ENCODE data around the gene SDF4. TPM values are rescaled to one million over a fixed set of nuclear protein-coding genes. Genes with fewer than 3 reads are reported as not detected.

SDF4 gene
- total RNA-seq, 2 experiments from 2014 or later = 81.5 to 87.5 TPM

DNA sequence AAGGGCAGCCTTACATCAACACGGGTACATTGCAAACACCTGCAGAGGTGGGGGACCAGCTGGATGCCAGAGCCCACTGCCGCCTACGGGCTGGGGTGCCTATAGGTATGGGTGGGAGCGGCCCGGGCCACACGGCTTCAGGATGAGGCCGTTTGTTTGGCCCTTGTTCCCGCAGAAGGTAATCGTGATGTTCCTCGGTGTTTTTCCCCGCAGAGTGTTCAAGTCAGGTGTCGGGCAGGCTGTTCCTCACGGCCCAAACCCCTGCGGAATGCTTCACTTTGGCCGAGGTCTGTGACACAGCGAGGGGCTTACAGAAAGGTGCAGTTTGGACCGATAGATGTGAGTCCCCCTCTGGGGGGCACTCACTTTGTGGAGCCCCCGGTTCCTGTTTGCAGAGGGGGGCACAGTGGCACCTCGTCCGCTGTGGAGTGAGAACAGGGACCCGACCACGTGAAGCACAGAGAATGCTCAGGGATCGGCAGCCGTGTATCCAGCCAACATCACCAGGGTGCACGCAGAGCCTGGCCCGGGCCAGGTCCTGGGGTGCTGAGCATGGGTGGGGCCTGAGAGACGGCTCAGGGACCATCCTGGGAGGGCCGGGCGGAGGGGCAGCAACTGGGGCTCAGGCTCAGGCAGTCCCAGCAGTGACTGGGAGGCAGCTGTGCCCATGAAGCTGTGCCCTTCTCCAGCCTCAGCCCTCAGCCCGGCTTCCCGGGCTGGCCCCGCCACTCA is 58.6 kb downstream of the SDF4 start:
- POLR2A ChIA-PET = no interaction called here
- peaks cover 28% of the 10 kb centered on the region for H3K4me1 Mint-ChIP-seq (ENCODE audit: low read depth)
- no peak for DNase-seq
- no peaks in the 10 kb centered on the region for H3K36me3 Mint-ChIP-seq (ENCODE audit: low read depth)
- TF ChIP-seq, protein P1, sequence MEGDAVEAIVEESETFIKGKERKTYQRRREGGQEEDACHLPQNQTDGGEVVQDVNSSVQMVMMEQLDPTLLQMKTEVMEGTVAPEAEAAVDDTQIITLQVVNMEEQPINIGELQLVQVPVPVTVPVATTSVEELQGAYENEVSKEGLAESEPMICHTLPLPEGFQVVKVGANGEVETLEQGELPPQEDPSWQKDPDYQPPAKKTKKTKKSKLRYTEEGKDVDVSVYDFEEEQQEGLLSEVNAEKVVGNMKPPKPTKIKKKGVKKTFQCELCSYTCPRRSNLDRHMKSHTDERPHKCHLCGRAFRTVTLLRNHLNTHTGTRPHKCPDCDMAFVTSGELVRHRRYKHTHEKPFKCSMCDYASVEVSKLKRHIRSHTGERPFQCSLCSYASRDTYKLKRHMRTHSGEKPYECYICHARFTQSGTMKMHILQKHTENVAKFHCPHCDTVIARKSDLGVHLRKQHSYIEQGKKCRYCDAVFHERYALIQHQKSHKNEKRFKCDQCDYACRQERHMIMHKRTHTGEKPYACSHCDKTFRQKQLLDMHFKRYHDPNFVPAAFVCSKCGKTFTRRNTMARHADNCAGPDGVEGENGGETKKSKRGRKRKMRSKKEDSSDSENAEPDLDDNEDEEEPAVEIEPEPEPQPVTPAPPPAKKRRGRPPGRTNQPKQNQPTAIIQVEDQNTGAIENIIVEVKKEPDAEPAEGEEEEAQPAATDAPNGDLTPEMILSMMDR (IDR thresholded peaks at IDR 0.05) = no peak
- no peak overlapping the region for H3K27ac Mint-ChIP-seq
- no peaks in the 10 kb centered on the region for H3K9me3 Mint-ChIP-seq
- H3K4me3 Mint-ChIP-seq = no peak overlapping the region
- peaks cover 7% of the 10 kb centered on the region for H3K27me3 Mint-ChIP-seq
- peak; percentile 10 for ATAC-seq
- CTCF ChIA-PET = interaction anchor here (2.5 kb wide), 1 partner anchor 51 kb away, joined by 15 read pairs; no protein-coding TSS in a partner anchor
- intact Hi-C loops (cut with micrococcal nuclease) = no loop called here

DNA sequence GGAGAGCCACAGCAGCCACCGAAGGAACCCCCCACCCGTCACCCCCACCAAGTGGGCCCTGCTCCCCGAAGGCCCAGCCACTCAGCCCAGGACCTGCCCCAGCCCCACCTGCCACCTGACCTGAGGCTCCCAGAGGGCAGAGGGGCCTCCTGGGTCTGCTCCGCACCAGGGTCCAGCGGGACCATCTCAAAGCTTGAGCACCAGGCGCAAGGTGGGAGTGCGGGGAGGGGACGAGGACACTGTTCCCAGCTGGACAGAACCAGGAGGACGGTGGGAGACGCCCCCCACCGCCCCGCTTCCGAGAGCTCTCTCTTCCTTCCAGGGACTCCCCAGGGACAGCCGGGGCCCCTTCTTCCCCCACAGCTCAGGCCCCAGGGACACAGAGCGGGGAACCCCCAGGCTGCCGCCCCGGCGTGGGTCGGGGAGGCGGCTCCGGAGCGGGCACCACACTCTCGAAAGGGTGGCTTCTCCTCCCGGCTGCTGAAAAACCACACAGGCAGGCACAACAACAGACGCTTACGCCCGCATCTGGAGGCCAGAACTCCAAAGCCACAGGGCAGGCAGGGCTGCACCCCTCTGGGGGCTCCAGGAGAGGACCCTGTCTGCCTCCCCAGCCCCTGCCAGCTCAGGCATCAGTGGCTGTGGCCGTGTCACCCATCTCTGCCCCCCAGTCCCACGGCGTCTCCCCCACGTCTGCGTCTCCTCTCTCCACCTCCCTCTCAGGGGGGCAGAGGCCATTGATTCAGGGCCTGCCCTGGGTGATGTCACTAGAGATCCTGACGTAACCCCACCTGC is 60.1 kb downstream of the SDF4 start:
- DNase-seq (peak; percentile 71), ATAC-seq (peak; percentile 71)
- no peaks in the 10 kb centered on the region for H3K36me3 Mint-ChIP-seq (ENCODE audit: low read depth)
- peak overlapping the region; percentile 35 for H3K4me3 Mint-ChIP-seq
- ChIA-PET POLR2A (interaction anchor here (0.6 to 1.6 kb wide), 7 partner anchors 11 to 139 kb away, joined by 3 to 5 read pairs (median 3); partner anchors contain the start of gene TNFRSF4), CTCF (interaction anchor here (0.8 to 1.6 kb wide), 4 partner anchors 50 to 187 kb away, joined by 3 to 4 read pairs (median 4); no protein-coding TSS in a partner anchor)
- peak overlapping the region; percentile 79 for H3K27ac Mint-ChIP-seq
- TF ChIP-seq, protein P1 (IDR thresholded peaks at IDR 0.05) = no peak
- intact Hi-C loops (cut with micrococcal nuclease) = no loop called here
- H3K27me3 Mint-ChIP-seq = peaks cover 4% of the 10 kb centered on the region
- peaks cover 28% of the 10 kb centered on the region for H3K4me1 Mint-ChIP-seq (ENCODE audit: low read depth)
- no peaks in the 10 kb centered on the region for H3K9me3 Mint-ChIP-seq

DNA sequence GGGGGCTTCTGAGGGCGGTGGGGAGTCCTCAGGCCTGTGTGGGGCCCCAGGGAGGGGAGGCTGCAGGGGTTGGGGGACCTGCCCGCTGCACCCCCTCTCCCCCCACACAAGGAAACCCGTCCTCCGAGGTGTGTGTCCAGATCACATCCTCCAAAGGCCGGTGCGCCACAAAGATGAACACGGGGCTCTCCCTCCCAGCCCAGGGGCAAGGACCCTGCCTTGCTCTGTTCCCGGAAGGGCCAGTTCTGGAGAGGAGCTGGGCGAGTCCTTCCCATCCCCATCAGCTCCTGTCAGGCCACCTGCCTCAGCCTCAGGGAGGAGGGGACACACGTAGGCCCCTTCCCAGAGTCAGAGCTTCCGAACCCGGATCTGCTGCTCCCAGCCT is 60.6 kb downstream of the SDF4 start:
- Mint-ChIP-seq H3K27ac (no peak overlapping the region), H3K4me1 (ENCODE audit: low read depth) (peaks cover 28% of the 10 kb centered on the region), H3K36me3 (ENCODE audit: low read depth) (no peaks in the 10 kb centered on the region), H3K4me3 (no peak overlapping the region), H3K27me3 (peaks cover 4% of the 10 kb centered on the region), H3K9me3 (no peaks in the 10 kb centered on the region)
- no peak for DNase-seq
- intact Hi-C loops (cut with micrococcal nuclease) = no loop called here
- ChIA-PET CTCF (interaction anchor here (0.8 to 1.6 kb wide), 4 partner anchors 49 to 186 kb away, joined by 3 to 4 read pairs (median 4); no protein-coding TSS in a partner anchor), POLR2A (interaction anchor here (0.6 to 1.6 kb wide), 5 partner anchors 19 to 139 kb away, joined by 3 to 5 read pairs (median 3); partner anchors contain the start of gene TNFRSF4)
- TF ChIP-seq, protein P1 (IDR thresholded peaks at IDR 0.05) = no peak
- no peak for ATAC-seq

DNA sequence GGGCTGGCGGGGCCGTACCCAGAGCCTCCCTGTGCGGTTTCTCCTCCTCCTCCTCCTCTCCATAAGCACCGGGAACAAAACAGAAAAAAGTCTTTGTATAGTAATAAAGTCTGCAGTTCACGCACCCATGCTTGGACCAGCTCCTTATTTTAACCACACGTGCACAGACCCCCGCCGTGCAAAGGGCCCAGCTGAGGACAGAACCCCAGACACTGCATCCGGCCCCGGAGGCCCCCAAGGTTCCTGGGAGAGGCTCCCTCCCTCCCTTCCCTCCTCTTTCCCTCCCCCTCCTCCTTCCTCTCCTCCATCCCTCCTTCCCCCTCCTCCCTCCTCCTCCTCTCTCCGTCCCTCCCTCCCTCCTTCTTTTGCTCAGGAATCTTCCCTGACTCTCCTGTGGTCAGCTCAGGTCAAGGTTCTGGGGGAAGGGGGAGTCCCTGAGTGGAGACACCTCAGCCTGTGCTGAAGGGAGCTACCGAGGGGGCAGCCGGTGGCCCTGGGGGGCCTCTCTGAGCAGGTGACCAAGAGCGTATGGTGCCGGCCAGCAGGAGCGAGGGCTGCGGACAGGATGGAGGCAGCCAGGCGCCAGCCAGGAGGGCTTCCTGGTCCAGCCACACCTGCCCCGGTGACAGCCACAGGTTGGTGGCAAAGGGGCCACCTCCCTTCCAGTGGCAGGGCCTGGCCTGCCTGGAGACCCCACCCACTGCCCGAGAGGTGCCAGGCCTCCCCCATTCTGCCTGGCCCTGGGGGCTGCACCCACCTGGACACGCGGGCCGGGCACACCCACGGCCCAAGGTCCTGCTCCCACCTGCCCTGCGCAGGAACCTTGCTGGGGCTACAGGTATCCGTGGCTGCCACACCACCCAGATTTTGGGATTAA is 61.3 kb downstream of the SDF4 start:
- Mint-ChIP-seq H3K4me3 (no peak overlapping the region), H3K9me3 (no peaks in the 10 kb centered on the region), H3K27ac (no peak overlapping the region), H3K4me1 (ENCODE audit: low read depth) (peaks cover 27% of the 10 kb centered on the region), H3K27me3 (peaks cover 4% of the 10 kb centered on the region), H3K36me3 (ENCODE audit: low read depth) (no peaks in the 10 kb centered on the region)
- ATAC-seq (no peak), DNase-seq (no peak)
- POLR2A ChIA-PET = interaction anchor here (0.6 to 1.6 kb wide), 3 partner anchors 18 to 44 kb away, joined by 3 to 5 read pairs (median 3); partner anchors contain the start of gene TNFRSF4
- CTCF ChIA-PET = interaction anchor here (1.2 to 1.4 kb wide), 2 partner anchors 49 to 121 kb away, joined by 4 read pairs; no protein-coding TSS in a partner anchor
- TF ChIP-seq, protein P1 (IDR thresholded peaks at IDR 0.05) = no peak
- intact Hi-C loops (cut with micrococcal nuclease) = no loop called here

Data from activated CD8-positive, alpha-beta T cell treated with anti-CD3 and anti-CD28 coated beads for 36 hours (primary cell).